ENCODE data around the gene ABHD2.
"Not testable (repeated sequence)": the region's sequence is repeated elsewhere in the genome, so short reads cannot be mapped to it uniquely, and the experiment has no call there.

The ABHD2 gene

GRCh38 chr15:89230277-89230676 lies 142.0 kb downstream of the ABHD2 start:
- no peak for DNase-seq

- no peak for DNase-seq
Observed at GRCh38 chr15:89231832-89232231, 143.6 kb downstream of the ABHD2 start.

DNA sequence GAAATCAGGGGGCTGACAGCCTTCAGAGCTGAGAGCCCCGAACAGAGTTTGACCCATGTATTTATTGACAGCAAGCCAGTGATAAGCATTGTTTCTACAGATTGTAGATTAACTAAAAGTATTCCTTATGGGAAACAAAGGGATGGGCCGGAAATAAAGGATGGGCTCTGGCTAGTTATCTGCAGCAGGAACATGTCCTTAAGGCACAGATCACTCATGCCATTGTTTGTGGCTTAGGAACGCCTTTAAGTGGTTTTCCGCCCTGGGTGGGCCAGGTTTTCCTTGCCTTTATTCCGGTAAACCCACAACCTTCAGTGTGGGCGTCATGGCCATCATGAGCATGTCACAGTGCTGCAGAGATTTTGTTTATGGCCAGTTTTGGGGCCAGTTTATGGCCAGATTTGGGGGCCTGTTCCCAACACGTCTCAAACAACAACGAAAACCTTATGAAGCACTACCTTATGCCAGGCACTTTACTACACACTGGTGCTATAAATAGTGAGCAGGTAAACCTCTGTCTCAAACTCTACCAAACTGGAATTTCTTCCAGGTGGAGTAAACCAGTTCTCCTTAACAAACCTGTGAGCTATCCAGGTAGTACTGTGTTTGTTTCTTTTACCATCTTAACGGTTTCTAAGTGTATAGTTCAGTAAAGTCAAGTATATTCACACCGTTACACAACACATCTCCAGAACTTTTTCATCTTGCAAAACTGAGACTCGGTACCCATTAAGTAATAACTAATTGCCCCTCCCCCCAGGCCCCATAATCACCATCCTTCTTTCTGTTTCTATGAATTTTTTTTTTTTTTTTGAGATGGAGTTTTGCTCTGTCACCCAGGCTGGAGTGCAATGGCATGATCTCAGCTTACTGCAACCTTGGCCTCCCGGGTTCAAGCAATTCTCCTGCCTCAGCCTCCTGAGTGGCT lies 151.9 kb downstream of the ABHD2 start:
- not testable (repeated sequence) for DNase-seq

DNA sequence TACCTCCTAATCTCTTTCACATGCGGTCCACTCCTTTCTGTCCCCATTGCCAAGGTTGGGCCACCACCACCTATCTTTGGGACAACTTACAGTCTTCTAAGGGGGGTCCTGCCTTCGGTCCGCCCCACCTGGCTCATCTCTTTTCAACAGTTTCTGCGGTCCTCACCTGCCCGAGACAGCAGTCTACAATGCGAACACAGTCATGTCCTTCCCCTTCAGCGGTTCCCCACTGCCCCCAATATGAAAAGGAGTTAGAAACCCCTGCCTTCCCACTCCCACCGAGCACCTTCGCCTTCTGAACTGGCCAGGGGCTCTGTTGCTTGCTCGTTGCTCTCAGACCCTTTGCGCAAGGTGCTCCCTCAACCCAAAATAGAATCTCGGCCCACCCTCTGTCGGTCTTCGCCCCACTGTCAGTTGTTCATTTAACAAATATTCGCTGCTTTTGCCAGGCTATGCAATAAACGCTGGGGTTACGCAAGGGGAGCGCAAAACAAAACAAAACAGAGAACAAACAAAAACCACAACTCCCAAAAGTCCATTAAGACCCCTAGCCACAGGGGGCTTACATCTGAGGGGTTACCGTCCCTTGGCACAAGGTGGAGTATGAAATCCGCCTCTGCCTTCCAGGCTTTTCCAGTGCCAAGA lies 154.9 kb downstream of the ABHD2 start:
- no peak for DNase-seq

DNA sequence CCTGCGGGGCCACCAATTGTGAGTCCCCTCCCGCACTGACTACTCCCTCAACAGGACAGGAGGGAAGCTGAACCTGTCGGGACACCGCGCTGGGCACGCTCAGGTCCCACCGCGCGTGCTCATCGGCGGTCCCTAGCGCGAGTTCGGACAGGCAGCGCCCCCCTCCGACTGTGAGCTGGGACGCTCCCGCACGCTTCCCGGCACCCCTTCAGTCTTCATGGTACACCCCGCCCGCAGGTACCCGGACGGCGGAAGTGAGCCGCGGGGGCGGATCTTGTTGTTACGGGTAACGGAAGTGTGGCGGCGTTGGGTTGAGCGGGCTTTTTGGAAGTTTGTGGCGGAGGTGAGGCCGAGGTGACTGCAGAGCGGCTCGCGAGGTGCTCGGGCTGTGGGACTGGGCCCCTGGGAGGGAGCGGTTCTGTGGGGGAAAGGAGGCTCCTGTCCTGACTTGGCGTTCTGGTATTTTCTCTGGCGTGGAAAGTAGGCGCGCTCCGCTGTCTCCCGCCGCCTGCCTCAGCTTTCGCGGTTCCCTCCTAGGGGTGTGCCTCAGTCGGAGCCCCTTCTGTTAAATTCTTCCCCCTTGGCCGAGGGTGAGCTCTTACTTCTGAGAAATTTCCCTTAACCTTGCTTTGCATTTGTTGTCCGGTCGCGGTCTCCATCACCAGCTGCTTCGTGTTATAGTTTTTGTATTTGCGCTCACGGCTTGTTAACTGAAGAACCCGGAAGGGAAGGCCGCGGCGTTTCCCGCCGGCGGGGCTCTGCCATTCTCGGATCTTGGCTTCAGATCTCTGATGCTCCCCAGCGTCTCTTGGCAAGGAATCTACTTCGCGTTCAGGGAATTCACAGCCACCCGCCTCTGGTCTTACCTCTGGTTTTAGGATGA lies 155.7 kb downstream of the ABHD2 start, which contains the start of gene FANCI:
FANCI (plus strand) TSS at position 289 of the 883 bp plus-strand sequence. CDS start 3,669 bp downstream, outside the sequence.
- peak; percentile 97 for DNase-seq

DNA sequence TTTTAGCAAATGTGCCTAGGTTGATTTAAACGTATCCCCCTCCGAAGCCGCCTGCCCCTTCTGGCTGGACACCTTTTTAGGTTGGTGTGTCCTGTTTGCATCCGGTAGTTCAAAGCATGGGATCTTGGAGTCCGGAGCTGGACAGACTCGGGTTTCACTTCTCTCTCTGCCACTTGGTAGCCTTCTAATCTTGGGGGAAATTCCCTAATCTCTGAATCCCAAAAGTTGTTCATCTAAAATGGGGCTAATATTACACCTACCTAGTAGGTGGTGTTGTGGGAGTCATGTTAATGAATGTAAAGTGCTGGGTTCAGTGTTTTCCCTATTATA lies 156.3 kb downstream of the ABHD2 start:
- DNase-seq, result no peak

- no peak for DNase-seq
Observed at GRCh38 chr15:89247446-89247845, 159.2 kb downstream of the ABHD2 start.

- no peak for DNase-seq
Observed at GRCh38 chr15:89248584-89248983, 160.3 kb downstream of the ABHD2 start.

- DNase-seq, result not testable (repeated sequence)
Observed at GRCh38 chr15:89250142-89250541, 161.9 kb downstream of the ABHD2 start.

Data from femur (tissue), 1 donor.